Tibial nerve (tissue), 3 donors: ENCODE measurements around the gene SLC7A1.

Experiments used
- CTCF ChIP-seq, 5 experiments: fragments of 200-600 bp in 3 of 5; fragments of 450-650 bp in 2 of 5; sonication (generic) in 3 of 5; IDR thresholded peaks; one replicate each; pipeline ENCODE4 v1.5.1; 2016 to 2019; ENCODE audit warnings: antibody characterized with exemption in 5 of 5, mild to moderate bottlenecking in 3 of 5, moderate library complexity in 2 of 5
- POLR2A ChIP-seq, 2 donors: fragments of 450-650 bp; IDR thresholded peaks; one replicate each; pipeline ENCODE4 v1.6.1; 2017; ENCODE audit warnings: antibody characterized with exemption in 2 of 2, mild to moderate bottlenecking in 2 of 2, moderate library complexity in 2 of 2

- TF ChIP-seq CTCF (IDR thresholded peaks at IDR 0.05) = no peak
- TF ChIP-seq POLR2A (IDR thresholded peaks at IDR 0.05) = no peak
Measured at GRCh38 chr13:29489650-29490560, 105.6 kb downstream of the SLC7A1 start.
